HFF-Myc (cell line): ENCODE results near the gene PDE4B.

Experiments
- DNase-seq: peaks from one replicate; pipeline ENCODE4 v3.0.0-alpha.2; 2011; ENCODE audit warnings: low read depth; ENCODE audit errors: extremely low read depth
- H3K4me3 ChIP-seq: replicated peaks from 2 replicates; pipeline ENCODE4 v1.5.1; 2011; ENCODE audit warnings: low read depth, mild to moderate bottlenecking, control low read depth, low read length
- TF ChIP-seq, protein P1 (sequence below): IDR thresholded peaks from 2 replicates; pipeline ENCODE4 v1.5.1; 2012; ENCODE audit warnings: mild to moderate bottlenecking, low read depth, low read length, control low read depth; ENCODE audit errors: missing control alignments

PDE4B gene

DNA sequence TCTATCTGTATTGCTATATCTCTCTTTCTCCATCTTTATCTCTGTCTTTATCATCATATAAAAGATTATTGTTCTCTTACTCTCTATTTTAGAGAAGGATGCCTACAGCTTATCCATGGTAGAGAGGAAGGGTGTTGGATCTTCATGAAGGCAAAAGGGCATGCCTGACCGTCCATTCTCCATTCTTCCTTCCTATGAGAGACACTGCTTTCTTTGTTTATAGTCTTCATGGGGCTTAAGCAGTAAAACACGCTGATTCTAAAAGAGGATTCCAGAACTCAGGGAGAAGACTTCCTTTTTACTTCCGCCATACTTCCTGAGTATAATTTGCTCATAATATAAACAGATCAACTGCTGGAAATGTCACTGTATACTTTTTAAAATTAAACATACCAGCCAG, 44.0 kb downstream of the PDE4B start:
- TF ChIP-seq, protein P1, sequence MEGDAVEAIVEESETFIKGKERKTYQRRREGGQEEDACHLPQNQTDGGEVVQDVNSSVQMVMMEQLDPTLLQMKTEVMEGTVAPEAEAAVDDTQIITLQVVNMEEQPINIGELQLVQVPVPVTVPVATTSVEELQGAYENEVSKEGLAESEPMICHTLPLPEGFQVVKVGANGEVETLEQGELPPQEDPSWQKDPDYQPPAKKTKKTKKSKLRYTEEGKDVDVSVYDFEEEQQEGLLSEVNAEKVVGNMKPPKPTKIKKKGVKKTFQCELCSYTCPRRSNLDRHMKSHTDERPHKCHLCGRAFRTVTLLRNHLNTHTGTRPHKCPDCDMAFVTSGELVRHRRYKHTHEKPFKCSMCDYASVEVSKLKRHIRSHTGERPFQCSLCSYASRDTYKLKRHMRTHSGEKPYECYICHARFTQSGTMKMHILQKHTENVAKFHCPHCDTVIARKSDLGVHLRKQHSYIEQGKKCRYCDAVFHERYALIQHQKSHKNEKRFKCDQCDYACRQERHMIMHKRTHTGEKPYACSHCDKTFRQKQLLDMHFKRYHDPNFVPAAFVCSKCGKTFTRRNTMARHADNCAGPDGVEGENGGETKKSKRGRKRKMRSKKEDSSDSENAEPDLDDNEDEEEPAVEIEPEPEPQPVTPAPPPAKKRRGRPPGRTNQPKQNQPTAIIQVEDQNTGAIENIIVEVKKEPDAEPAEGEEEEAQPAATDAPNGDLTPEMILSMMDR = no peak
- no peak for DNase-seq
- H3K4me3 ChIP-seq = no peak overlapping the region

DNA sequence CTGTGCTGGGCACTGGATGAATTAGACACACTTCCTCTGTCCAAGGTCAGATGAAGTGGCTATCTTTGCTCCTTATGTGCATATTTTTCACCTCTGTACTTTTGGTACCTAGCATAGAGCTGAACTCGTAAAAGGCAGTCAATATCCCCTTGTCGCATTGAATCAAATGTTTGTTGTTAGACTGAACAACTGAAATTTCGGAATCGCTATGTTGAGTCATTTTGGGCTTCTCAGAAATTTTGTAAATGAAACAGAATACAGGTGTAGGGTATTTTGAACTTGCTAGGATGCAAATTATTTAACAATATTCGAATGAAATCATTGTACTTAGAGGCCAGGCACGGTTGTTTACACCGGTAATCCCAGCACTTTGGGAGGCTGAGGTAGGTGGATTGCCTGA, 48.0 kb downstream of the PDE4B start:
- no peak overlapping the region for H3K4me3 ChIP-seq
- no peak for DNase-seq
- TF ChIP-seq, protein P1 = no peak

DNA sequence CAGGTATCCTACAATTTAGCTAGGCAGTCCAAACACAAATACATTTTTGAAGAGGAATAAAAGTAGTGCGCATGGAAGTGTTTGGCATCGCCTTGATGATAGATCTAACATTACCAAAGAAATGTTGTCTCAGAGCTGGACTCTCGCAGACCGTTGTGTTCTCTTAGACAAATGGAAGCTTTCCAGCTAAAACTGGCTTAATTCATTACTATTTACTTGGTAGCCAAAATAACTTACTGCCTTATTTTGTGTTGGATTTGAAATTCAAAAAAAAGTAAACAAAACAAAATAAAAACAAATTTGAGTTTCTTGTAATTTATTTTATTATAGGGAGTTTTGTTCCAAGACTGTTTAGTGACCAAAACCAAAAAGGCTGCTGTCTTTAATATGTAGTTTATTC, 51.6 kb downstream of the PDE4B start:
- TF ChIP-seq, protein P1 = no peak
- no peak overlapping the region for H3K4me3 ChIP-seq
- no peak for DNase-seq

DNA sequence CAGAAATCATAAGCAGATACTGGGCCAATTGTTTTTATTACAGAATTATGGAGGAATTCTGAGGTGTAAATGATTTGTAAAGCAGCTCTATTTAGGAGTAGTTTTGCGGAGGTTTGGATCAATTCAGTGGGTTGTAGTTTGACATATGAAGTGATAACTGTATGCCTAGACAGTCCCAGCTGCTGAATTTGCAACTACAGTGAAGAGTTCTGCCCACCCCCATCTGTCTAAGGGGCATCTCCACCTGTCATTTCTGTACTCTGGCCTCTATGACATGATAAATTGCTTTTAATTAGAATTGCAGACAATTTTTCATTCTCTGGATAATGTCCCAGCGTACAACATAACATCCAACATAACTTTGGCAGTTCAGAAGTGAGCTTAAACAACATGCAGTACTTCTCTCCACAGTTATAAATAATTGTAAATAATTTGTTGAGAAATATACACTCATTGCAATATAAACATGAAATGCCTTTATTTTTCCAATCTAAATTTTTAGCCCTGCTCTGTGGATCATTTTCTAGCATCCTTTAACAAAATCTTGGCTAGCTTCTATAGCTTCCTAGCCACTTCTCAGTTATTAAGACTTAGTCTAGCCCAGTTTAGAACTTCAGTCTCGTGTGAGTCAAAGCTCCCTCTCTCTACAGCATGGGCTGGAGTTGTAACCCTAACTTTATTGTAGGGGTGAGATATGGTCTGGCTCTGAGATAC, 52.3 kb downstream of the PDE4B start:
- no peak for DNase-seq
- H3K4me3 ChIP-seq = no peak overlapping the region
- TF ChIP-seq, protein P1 = no peak

DNA sequence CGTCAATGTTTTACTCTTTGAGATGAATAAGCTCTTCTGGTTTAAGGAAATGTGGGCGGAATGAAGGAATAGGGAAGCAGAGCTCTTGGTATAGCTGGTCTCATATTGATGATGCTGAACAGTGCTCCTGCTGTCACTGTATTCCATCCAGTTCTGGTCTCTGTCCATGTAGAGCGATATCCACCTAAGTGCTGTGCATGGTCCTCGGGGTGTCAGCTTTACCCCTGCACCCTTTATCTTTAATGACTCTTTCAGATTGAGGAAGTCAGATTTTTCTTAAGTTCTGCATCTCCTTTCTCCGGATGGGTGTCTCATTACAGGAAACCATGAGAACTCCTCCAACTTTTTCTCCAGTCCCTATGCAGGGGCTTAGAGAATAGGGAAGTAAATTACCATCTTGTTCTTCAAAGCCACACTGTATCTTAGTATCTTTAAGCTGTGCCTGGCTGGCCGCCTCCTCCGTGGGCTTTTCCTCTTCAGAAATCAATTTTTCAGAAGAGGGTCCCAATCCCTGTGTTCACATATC, 52.9 kb downstream of the PDE4B start:
- DNase-seq = no peak
- no peak overlapping the region for H3K4me3 ChIP-seq
- TF ChIP-seq, protein P1 = no peak

DNA sequence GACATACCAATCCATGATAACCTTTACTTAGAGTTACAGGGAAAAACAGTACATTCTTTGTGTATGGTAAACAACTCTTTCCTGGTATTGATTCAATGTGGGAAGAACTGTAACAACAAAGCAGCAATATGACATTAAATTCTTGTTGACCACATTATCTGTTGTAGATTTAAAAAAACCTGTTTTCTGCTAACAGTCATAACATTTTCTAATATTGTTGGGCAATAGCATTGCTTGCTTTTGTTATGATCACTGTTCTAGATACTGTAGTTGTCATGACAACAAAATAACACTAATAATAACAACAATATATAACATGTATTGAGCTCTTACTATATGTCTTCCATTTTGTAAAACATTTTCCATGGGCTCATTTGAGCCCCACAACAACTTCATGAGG, 54.2 kb downstream of the PDE4B start:
- TF ChIP-seq, protein P1 = no peak
- no peak overlapping the region for H3K4me3 ChIP-seq
- DNase-seq = no peak
